T-helper 1 cell treated with Interleukin-12 subunit alpha and Interleukin-12 subunit beta and Interleukin-4 antibody, amounts not matched to agents 30 μg/mL and 1 μg/mL, for 36 hours (primary cell): ENCODE measurements around the gene MAST4.
A peak's percentile ranks its signal among the peaks of the same experiment; 100 is the strongest.
"Not testable (repeated sequence)": the region's sequence is repeated elsewhere in the genome, so short reads cannot be mapped to it uniquely, and the experiment has no call there.

Source experiments
- H3K27ac Mint-ChIP-seq: one replicate; pipeline ENCODE4 v1.8.0; 2021; ENCODE audit warnings: mild to moderate bottlenecking, mixed read lengths
- H3K27me3 Mint-ChIP-seq: one replicate; pipeline ENCODE4 v1.8.0; 2021; ENCODE audit warnings: low read depth, mixed read lengths
- H3K36me3 Mint-ChIP-seq: one replicate; pipeline ENCODE4 v1.8.0; 2021; ENCODE audit warnings: low read depth, mixed read lengths
- H3K4me1 Mint-ChIP-seq: one replicate; pipeline ENCODE4 v1.8.0; 2021; ENCODE audit warnings: low read depth, mixed read lengths
- H3K4me3 Mint-ChIP-seq: one replicate; pipeline ENCODE4 v1.8.0; 2021; ENCODE audit warnings: mild to moderate bottlenecking, moderate library complexity, mixed read lengths
- H3K9me3 Mint-ChIP-seq: one replicate; pipeline ENCODE4 v1.8.0; 2021; ENCODE audit warnings: mixed read lengths

Gene MAST4

DNA sequence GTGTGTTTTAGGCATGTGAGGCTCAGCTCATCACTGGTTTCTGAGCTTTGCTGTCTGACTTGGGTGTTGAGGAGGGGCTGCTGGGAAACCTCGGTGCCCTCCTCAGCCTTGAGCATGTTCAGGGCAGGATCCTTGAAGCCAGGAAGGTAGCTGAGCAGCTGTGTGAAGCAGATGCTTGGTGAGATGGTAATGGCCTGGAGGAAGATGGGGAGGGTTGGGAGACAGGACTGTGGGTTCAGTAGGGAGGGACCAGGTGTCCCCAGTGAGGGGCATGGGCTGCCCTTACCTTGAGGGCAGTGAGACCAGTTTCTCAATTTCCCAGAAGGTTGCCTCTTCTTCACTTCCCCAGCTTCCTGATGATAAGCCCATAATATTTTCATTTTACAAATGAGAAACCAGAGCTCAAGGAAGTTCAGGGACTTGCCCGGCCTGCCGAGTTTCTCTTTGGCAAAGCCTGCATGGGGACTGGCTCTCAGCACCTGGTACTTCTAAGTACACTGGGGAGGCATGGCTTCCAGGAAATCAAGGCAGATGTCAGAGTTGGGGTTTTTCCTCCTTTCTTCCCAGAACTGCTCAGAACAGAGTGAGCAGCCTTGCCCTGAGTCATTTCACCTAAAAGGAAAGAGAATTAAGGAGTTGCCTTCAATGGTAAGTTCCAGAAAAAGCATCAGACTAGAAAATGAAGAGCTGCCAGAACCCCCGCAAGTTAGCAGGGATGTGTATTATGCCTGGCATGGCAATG is 225.7 kb downstream of the MAST4 start:
- H3K4me1 Mint-ChIP-seq: peaks cover 59% of the 10 kb centered on the region
- no peaks in the 10 kb centered on the region for H3K9me3 Mint-ChIP-seq
- peak overlapping the region; percentile 97 for H3K27ac Mint-ChIP-seq
- no peaks in the 10 kb centered on the region for H3K27me3 Mint-ChIP-seq
- peaks cover 13% of the 10 kb centered on the region for H3K36me3 Mint-ChIP-seq
- peak overlapping the region; percentile 74 for H3K4me3 Mint-ChIP-seq

DNA sequence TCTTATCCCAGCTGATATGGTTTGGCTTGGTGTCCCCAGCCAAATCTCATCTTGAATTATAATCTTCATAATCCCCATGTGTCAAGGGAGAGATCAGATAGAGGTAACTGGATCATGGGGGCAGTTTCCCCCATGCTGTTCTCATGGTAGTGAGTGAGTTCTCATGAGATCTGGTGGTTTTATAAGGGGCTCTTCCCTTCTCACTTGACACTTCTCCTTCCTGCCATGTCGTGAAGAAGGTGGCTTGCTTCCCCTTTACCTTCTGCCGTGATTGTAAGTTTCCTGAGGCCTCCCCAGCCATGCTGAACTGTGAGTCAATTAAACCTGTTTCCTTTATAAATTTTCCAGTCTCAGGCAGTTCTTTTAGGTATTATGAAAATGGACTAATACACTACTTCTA is 226.7 kb downstream of the MAST4 start:
- not testable (repeated sequence) for H3K9me3 Mint-ChIP-seq, H3K27me3 Mint-ChIP-seq
- Mint-ChIP-seq H3K27ac (peak overlapping the region; percentile 97), H3K4me3 (peak overlapping the region; percentile 74), H3K4me1 (peaks cover 67% of the 10 kb centered on the region), H3K36me3 (peaks cover 13% of the 10 kb centered on the region)

DNA sequence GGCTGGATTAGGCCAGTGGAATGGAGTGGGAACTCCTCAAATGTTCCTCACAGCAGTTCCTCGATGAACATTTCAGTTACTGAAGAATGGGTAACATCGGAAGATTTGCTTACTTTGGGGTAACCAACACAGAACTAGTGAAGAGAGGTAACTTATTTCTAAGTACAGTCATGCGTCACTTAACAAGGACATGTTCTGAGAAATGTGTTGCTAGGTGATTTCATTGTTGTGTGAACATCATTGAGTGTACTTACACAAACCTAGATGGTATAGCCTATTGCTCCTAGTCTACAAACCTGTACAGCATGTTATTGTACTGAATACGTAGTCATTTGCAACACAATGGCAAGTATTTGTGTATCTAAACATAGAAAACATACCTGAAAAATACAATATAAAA is 228.3 kb downstream of the MAST4 start:
- peak overlapping the region; percentile 97 for H3K27ac Mint-ChIP-seq
- peaks cover 11% of the 10 kb centered on the region for H3K36me3 Mint-ChIP-seq
- no peaks in the 10 kb centered on the region for H3K9me3 Mint-ChIP-seq
- H3K27me3 Mint-ChIP-seq: no peaks in the 10 kb centered on the region
- H3K4me1 Mint-ChIP-seq: peaks cover 61% of the 10 kb centered on the region
- H3K4me3 Mint-ChIP-seq: peak overlapping the region; percentile 53

- H3K27me3 Mint-ChIP-seq: no peaks in the 10 kb centered on the region
- H3K4me3 Mint-ChIP-seq: no peak overlapping the region
- no peaks in the 10 kb centered on the region for H3K9me3 Mint-ChIP-seq
- peak overlapping the region; percentile 17 for H3K27ac Mint-ChIP-seq
- peaks cover 21% of the 10 kb centered on the region for H3K36me3 Mint-ChIP-seq
- peaks cover 66% of the 10 kb centered on the region for H3K4me1 Mint-ChIP-seq
Observed at GRCh38 chr5:66826263-66826662, 230.1 kb downstream of the MAST4 start.

- H3K4me1 Mint-ChIP-seq: peaks cover 63% of the 10 kb centered on the region
- no peaks in the 10 kb centered on the region for H3K9me3 Mint-ChIP-seq
- peaks cover 21% of the 10 kb centered on the region for H3K36me3 Mint-ChIP-seq
- H3K4me3 Mint-ChIP-seq: no peak overlapping the region
- H3K27ac Mint-ChIP-seq: peak overlapping the region; percentile 94
- H3K27me3 Mint-ChIP-seq: no peaks in the 10 kb centered on the region
Observed at GRCh38 chr5:66826696-66827095, 230.5 kb downstream of the MAST4 start.

- H3K36me3 Mint-ChIP-seq: peaks cover 27% of the 10 kb centered on the region
- H3K27ac Mint-ChIP-seq: peak overlapping the region; percentile 94
- H3K27me3 Mint-ChIP-seq: no peaks in the 10 kb centered on the region
- H3K4me3 Mint-ChIP-seq: peak overlapping the region; percentile 80
- H3K4me1 Mint-ChIP-seq: peaks cover 60% of the 10 kb centered on the region
- H3K9me3 Mint-ChIP-seq: no peaks in the 10 kb centered on the region
Observed at GRCh38 chr5:66828046-66828547, 231.9 kb downstream of the MAST4 start.

DNA sequence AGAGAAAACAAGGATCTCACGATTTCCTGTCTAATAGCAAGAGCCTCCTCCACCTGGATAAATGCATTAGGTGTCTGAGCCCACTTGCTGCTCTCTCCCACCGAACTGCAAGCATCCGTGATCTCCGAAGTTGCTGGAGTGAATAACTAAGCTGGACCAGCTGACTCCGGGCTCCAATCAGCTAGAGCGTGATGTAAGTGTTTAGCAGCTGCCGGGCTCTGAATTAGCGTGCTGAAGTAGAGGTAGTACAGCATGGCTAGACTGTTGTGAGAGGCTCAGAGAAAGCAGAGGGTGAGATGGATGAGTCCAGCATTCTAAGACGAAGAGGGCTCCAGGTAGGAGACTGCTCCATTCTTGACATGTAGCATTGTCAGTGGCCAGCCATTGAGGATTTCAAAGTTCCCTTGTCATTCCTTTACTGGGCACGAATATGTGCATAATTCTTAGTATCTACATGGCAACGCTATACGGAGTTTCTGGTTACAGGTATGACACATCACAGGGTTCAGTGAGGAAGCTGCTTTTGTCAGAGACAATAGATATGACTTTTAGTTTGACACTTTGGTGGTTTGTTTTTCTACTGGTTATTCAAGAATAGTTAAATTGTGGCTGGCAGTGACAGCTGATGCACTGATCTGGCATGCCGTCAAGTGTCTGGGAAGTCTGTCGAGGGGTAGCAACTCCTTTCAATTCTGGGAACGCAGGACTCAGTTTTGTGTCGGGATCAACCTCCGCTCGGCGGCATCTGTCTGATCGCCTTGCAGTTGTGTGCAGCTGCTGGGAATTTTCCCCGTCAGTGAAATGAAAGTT is 232.6 kb downstream of the MAST4 start:
- peak overlapping the region; percentile 94 for H3K27ac Mint-ChIP-seq
- H3K9me3 Mint-ChIP-seq: no peaks in the 10 kb centered on the region
- H3K27me3 Mint-ChIP-seq: no peaks in the 10 kb centered on the region
- H3K4me3 Mint-ChIP-seq: peak overlapping the region; percentile 80
- peaks cover 59% of the 10 kb centered on the region for H3K4me1 Mint-ChIP-seq
- peaks cover 31% of the 10 kb centered on the region for H3K36me3 Mint-ChIP-seq

DNA sequence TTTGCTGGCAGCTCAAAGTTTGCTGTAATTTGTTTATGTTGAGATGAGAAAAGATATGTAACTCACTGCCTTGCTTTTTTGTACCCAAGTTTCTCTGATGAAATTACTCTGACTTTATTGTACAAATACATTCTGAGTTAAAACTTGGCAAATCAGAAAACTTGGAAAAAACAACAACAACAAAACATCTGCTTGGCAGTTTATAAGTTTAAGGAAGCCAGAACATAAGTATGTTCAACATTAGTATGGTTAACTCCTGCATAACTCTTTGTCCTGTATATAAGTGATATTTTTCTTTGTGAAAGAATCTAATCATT is 233.1 kb downstream of the MAST4 start:
- H3K9me3 Mint-ChIP-seq: no peaks in the 10 kb centered on the region
- peak overlapping the region; percentile 80 for H3K4me3 Mint-ChIP-seq
- peaks cover 59% of the 10 kb centered on the region for H3K4me1 Mint-ChIP-seq
- H3K27me3 Mint-ChIP-seq: no peaks in the 10 kb centered on the region
- peaks cover 29% of the 10 kb centered on the region for H3K36me3 Mint-ChIP-seq
- H3K27ac Mint-ChIP-seq: peak overlapping the region; percentile 94

- Mint-ChIP-seq H3K4me1 (peaks cover 58% of the 10 kb centered on the region), H3K27me3 (no peaks in the 10 kb centered on the region), H3K27ac (peak overlapping the region; percentile 91), H3K9me3 (no peaks in the 10 kb centered on the region), H3K36me3 (peaks cover 30% of the 10 kb centered on the region), H3K4me3 (peak overlapping the region; percentile 88)
Observed at GRCh38 chr5:66829826-66830225, 233.6 kb downstream of the MAST4 start.

DNA sequence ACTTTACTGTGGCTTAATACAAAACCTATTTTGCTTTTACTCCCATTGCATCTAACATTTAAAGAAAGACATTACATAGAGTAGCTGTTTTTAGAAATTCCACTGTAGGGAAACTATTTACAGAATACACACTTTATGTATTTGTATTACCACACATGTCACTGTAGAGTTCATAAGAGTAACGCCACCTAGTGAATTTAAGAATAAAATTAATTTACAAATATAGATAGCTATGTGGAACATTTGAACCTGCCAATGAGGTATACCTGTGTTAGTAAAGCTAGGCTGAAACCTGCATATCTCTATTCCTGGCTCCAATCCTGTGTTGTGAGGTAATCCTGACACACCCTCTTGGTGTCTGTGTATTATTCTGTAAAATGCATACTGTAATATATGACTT is 234.4 kb downstream of the MAST4 start:
- Mint-ChIP-seq H3K27me3 (no peaks in the 10 kb centered on the region), H3K27ac (peak overlapping the region; percentile 90), H3K4me1 (peaks cover 61% of the 10 kb centered on the region), H3K4me3 (peak overlapping the region; percentile 87), H3K9me3 (no peaks in the 10 kb centered on the region), H3K36me3 (peaks cover 34% of the 10 kb centered on the region)

DNA sequence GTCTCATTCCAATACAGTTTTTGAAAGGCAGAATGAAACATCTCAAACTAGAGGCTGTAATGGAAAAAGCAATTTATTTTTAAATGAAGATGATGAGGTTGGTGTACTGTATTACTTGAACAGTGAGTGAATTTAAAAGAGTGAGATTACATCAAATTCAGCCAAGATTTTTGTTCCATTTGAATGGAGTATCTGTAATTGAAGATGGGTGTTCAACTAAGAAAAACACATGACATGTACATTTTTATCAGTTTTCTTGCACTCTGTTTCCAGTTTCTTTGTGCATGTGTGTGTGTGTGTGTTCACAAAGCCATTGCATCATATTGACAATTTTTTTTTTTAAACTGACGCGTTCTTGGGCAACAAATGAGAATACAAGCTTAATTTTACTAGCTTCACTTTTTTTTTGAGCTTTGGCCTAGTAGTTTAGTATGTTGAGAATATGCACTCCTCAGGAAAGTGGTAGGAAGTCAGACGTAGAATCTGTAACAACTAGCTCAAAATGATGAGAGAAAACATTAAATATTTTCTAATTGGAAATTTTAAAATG is 243.5 kb downstream of the MAST4 start:
- H3K27me3 Mint-ChIP-seq: no peaks in the 10 kb centered on the region
- peaks cover 70% of the 10 kb centered on the region for H3K4me1 Mint-ChIP-seq
- peak overlapping the region; percentile 74 for H3K27ac Mint-ChIP-seq
- peaks cover 3% of the 10 kb centered on the region for H3K9me3 Mint-ChIP-seq
- peaks cover 43% of the 10 kb centered on the region for H3K36me3 Mint-ChIP-seq
- peak overlapping the region; percentile 22 for H3K4me3 Mint-ChIP-seq

DNA sequence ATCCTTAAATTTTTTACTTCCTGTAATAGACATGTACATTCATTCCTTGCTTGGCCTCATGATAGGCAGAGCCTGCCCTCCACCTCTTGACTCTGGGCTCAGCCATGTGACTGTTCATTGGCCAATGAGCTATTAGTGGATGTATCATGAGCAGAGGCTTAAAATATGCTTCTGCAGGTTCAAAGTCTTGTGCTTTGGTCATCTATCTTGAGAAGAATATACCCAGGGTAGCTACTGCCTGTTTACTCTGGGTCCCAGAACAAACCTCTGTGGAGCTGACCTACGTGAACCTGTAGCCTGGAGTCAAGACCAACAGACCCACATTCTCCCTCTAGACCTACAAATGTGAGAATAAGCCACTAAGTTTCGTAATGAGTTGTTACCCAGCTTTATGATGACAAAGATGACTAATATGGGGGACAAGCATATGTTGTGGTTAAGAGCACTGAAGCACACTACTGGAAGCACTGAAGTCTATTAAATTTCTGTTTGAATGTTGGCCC is 244.4 kb downstream of the MAST4 start:
- no peaks in the 10 kb centered on the region for H3K27me3 Mint-ChIP-seq
- peaks cover 42% of the 10 kb centered on the region for H3K36me3 Mint-ChIP-seq
- H3K4me3 Mint-ChIP-seq: peak overlapping the region; percentile 74
- peak overlapping the region; percentile 94 for H3K27ac Mint-ChIP-seq
- peaks cover 66% of the 10 kb centered on the region for H3K4me1 Mint-ChIP-seq
- H3K9me3 Mint-ChIP-seq: peaks cover 4% of the 10 kb centered on the region

DNA sequence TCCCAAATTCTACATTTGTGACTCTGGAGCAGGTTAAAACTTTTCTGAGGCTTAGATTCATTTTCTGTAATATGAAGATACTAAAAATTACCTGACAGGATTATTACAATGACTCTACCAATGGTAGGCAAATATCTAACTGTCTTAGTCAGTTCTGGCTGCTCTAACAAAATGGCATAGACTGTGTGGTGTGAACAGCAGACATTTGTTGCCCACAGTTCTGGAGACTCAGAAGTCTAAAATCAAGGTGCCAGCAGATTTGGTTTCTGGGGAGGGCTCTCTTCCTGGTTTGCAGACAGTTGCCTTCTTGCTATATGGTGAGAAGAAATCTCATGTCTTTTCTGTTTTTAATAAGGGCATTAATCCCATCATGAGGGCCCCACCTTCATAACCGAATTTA is 245.1 kb downstream of the MAST4 start:
- Mint-ChIP-seq H3K36me3 (peaks cover 43% of the 10 kb centered on the region), H3K4me1 (peaks cover 66% of the 10 kb centered on the region), H3K9me3 (peaks cover 4% of the 10 kb centered on the region), H3K27me3 (no peaks in the 10 kb centered on the region), H3K27ac (peak overlapping the region; percentile 94), H3K4me3 (peak overlapping the region; percentile 74)

- H3K9me3 Mint-ChIP-seq: peaks cover 4% of the 10 kb centered on the region
- H3K4me3 Mint-ChIP-seq: peak overlapping the region; percentile 61
- H3K27me3 Mint-ChIP-seq: no peaks in the 10 kb centered on the region
- H3K36me3 Mint-ChIP-seq: peaks cover 44% of the 10 kb centered on the region
- H3K4me1 Mint-ChIP-seq: peaks cover 66% of the 10 kb centered on the region
- peak overlapping the region; percentile 77 for H3K27ac Mint-ChIP-seq
Observed at GRCh38 chr5:66842540-66842939, 246.3 kb downstream of the MAST4 start.
